Esophagus muscularis mucosa (tissue), 4 donors: Measurements from ENCODE around the gene CCNY. TPM values are rescaled to one million over a fixed set of nuclear protein-coding genes. Genes with fewer than 3 reads are reported as not detected.

ENCODE experiments used
- DNase-seq: peaks from one replicate; pipeline ENCODE4 v3.0.0-alpha.2; 2017; ENCODE audit errors: extremely low spot score
- H3K27ac ChIP-seq, 4 donors: fragments of 200-600 bp; sonication (generic); replicated peaks in 1 of 4; 1 replicate in 3 of 4; 2 replicates in 1 of 4; pipeline ENCODE4 v1.5.1; 2016 to 2019; ENCODE audit warnings: mild to moderate bottlenecking in 1 of 4
- H3K27me3 ChIP-seq, 4 donors: fragments of 200-600 bp; sonication (generic); one replicate each; pipeline versions ENCODE4 v1.5.1 to v1.6.0; 2016 to 2019
- H3K36me3 ChIP-seq, 4 donors: fragments of 200-600 bp; sonication (generic); one replicate each; pipeline ENCODE4 v1.5.1; 2016 to 2019
- H3K4me1 ChIP-seq, 4 donors: fragments of 200-600 bp; sonication (generic); one replicate each; pipeline ENCODE4 v1.5.1; 2016 to 2019
- H3K4me3 ChIP-seq, 4 donors: fragments of 200-600 bp; sonication (generic); 1 replicate in 2 of 4; 2 replicates in 2 of 4; pipeline ENCODE4 v1.5.1; 2016 to 2019; ENCODE audit warnings: mild to moderate bottlenecking in 4 of 4, moderate library complexity in 1 of 4
- H3K9me3 ChIP-seq, 4 donors: fragments of 200-600 bp; sonication (generic); 1 replicate in 3 of 4; 2 replicates in 1 of 4; pipeline ENCODE4 v1.5.1; 2016 to 2019
- EP300 ChIP-seq: sonication (generic); formaldehyde crosslinking; IDR thresholded peaks from one replicate; pipeline ENCODE4 v1.6.1; 2017; ENCODE audit warnings: antibody characterized with exemption
- POLR2A ChIP-seq: fragments of 450-650 bp; IDR thresholded peaks from one replicate; pipeline ENCODE4 v1.6.1; 2017; ENCODE audit warnings: antibody characterized with exemption, moderate library complexity, mild to moderate bottlenecking, low read depth
- POLR2AphosphoS5 ChIP-seq, 2 donors: sonication (generic); formaldehyde crosslinking; IDR thresholded peaks; one replicate each; pipeline ENCODE4 v1.6.1; 2017; ENCODE audit warnings: antibody characterized with exemption in 2 of 2
- WGBS: methylation state at CpG from one replicate; pipeline ENCODE4 v1.1.5; 2018; 5-methylcytosine and 5-hydroxymethylcytosine counted together
- intact Hi-C: fragments of 100-400 bp; cut with DNase I; formaldehyde crosslinking; loops from one replicate; pipeline ENCODE4 v1.15.1; 2023
- total RNA-seq, 4 donors: library from RNA; depleted of rRNA; stranded (reverse); fragments of >200 nt; gene quantifications; one replicate each; pipeline versions ENCODE4 v1.1.0 to v1.2.1, GENCODE V29; 2016
- TF ChIP-seq, protein P1 (sequence below), 3 experiments: fragments of 200-600 bp in 2 of 3; fragments of 450-650 bp in 1 of 3; sonication (generic) in 2 of 3; IDR thresholded peaks; one replicate each; pipeline ENCODE4 v1.5.1; 2017 to 2019; ENCODE audit warnings: antibody characterized with exemption in 3 of 3, mild to moderate bottlenecking in 2 of 3, moderate library complexity in 1 of 3

CCNY gene
- total RNA-seq, 4 donors from 2014 or later = 36.6 to 53.5 (median 47.0) TPM

DNA sequence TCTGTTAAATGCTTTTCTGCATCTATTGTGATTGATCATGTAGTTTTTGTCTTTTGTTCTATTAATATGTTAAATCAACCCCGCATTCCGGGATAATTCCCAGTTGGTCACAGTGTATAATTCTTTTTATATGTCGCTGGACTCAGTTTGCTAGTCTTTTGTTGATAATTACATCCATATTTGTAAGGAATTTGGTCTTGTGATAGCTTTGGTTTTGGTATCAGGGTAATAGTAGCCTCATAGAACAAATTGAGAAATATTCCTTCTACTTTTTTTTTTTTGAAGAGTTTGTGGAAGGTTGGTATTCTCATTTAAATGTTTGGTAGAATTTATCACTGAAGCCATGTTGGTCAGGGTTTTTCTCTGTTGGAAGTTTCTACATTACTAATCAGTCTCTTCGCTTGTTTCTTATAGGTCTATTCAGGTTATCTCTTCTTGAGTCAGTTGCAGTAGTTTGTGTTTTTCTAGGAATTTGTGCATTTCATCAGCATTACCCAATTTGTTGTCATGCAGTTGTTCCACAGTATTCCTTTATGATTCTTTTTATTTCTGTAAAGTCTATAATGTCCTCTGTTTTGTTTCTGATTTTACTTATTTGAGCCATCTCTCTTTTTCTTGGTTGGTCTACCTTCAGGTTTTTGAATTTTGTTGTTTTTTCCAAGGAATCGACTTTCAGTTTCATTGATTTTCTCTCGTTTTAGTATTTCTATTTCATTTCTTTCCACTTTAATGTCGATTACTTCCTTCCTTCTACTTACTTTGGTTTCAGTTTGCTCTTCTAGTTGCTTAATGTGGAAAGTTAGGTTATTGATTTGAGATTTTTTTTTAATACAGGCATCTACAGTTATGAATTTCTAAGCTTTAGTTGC, 204.2 kb downstream of the CCNY start:
- Histone ChIP-seq H3K4me3 (no peak overlapping the region), H3K36me3 (peaks cover 0 to 48% (median 18%) of the 10 kb centered on the region in 4 donors), H3K27ac (no peak overlapping the region), H3K4me1 (peaks cover 0 to 5% (median 3%) of the 10 kb centered on the region in 4 donors), H3K27me3 (no peaks in the 10 kb centered on the region), H3K9me3 (no peaks in the 10 kb centered on the region)
- no peak for TF ChIP-seq POLR2A
- TF ChIP-seq, protein P1, sequence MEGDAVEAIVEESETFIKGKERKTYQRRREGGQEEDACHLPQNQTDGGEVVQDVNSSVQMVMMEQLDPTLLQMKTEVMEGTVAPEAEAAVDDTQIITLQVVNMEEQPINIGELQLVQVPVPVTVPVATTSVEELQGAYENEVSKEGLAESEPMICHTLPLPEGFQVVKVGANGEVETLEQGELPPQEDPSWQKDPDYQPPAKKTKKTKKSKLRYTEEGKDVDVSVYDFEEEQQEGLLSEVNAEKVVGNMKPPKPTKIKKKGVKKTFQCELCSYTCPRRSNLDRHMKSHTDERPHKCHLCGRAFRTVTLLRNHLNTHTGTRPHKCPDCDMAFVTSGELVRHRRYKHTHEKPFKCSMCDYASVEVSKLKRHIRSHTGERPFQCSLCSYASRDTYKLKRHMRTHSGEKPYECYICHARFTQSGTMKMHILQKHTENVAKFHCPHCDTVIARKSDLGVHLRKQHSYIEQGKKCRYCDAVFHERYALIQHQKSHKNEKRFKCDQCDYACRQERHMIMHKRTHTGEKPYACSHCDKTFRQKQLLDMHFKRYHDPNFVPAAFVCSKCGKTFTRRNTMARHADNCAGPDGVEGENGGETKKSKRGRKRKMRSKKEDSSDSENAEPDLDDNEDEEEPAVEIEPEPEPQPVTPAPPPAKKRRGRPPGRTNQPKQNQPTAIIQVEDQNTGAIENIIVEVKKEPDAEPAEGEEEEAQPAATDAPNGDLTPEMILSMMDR (IDR thresholded peaks at IDR 0.05) = no peak
- no peak for TF ChIP-seq POLR2AphosphoS5 (IDR thresholded peaks at IDR 0.05)
- TF ChIP-seq EP300 = no peak
- no peak for DNase-seq
- intact Hi-C loops = no loop called here
- 83% methylated on average over 7 of the region's 7 CpGs for WGBS

DNA sequence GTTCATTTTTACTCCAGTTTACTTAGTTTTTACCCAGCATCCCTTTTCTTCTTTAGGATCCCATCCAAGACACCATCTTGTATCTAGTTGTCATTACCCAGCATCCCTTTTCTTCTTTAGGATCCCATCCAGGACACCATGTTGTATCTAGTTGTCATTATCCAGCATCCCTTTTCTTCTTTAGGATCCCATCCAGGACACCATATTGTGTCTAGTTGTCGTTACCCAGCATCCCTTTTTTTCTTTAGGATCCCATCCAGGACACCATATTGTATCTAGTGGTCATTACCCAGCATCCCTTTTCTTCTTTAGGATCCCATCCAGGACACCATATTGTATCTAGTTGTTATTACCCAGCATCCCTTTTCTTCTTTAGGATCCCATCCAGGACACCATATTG, 205.4 kb downstream of the CCNY start:
- no peak for DNase-seq
- no peaks in the 10 kb centered on the region for H3K27me3 ChIP-seq
- H3K27ac ChIP-seq = no peak overlapping the region
- TF ChIP-seq EP300 (no peak), POLR2A (no peak), POLR2AphosphoS5 (IDR thresholded peaks at IDR 0.05) (no peak)
- TF ChIP-seq, protein P1 (IDR thresholded peaks at IDR 0.05) = no peak
- no peaks in the 10 kb centered on the region for H3K9me3 ChIP-seq
- H3K4me1 ChIP-seq = peaks cover 0 to 17% (median 12%) of the 10 kb centered on the region in 4 donors
- WGBS = 94% methylated on average over 1 of the region's 1 CpG
- no peak overlapping the region for H3K4me3 ChIP-seq
- H3K36me3 ChIP-seq = peaks cover 0 to 36% (median 13%) of the 10 kb centered on the region in 4 donors
- intact Hi-C loops = no loop called here

DNA sequence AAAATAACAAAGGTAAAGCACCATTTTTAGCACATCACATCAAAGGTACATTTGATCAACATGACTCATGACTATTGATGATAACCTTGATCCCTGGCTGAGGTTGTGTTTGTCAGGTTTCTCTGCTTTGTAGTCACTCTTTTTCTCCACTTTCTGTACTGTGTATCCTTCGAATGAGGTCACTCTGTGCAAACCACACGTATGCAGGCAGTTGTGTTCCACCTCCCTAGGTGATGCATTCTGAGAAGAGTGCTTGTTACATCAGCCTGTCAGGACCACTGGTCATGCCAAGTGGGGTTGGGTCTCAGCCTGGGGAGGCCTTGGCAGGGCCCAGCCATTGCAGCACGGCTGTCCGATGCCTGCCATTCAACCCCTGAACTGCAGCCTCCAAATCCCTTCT, 206.0 kb downstream of the CCNY start:
- DNase-seq = no peak
- intact Hi-C loops = no loop called here

DNA sequence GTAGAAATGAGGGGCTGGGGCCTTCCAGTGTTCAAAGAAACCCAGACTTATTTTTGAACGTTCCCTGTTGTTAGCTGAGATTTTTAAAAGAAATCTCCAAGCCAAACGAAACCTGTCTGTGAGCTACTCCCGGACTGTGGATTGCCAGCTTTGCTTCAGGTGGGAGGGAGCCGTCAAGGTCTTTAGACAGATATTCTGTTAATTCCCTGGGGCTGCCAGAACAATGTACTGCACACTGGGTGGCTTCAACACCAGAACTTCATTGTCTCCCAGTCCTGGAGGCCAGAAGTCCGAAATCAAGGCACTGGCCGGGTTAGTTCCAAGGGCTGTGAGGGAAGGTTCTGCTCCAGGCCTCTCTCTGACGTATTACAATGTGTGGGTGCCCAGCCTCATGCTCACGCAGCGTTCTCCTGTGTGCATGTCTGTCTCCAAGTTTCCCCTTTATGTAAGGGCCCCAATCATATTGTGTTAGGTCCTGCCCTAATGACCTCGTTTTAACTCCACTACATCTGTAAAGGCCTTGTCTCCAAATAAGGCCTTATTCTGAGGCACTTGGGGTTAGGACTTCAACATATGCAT, 208.9 kb downstream of the CCNY start:
- WGBS = 76% methylated on average over 10 of the region's 10 CpGs
- no peak overlapping the region for H3K4me3 ChIP-seq
- H3K36me3 ChIP-seq = peaks cover 2 to 38% (median 15%) of the 10 kb centered on the region in 4 donors
- H3K27me3 ChIP-seq = no peaks in the 10 kb centered on the region
- TF ChIP-seq, protein P1 (IDR thresholded peaks at IDR 0.05) = no peak
- TF ChIP-seq POLR2AphosphoS5 (IDR thresholded peaks at IDR 0.05) (no peak), POLR2A (no peak), EP300 (no peak)
- no peak overlapping the region for H3K27ac ChIP-seq
- no peaks in the 10 kb centered on the region for H3K9me3 ChIP-seq
- peaks cover 0 to 18% (median 12%) of the 10 kb centered on the region in 4 donors for H3K4me1 ChIP-seq
- intact Hi-C loops = no loop called here
- DNase-seq = no peak

More for the DNA sequence above, 206.0 kb downstream of the CCNY start:
- no peak overlapping the region for H3K4me3 ChIP-seq
- H3K36me3 ChIP-seq = peaks cover 0 to 32% (median 10%) of the 10 kb centered on the region in 4 donors
- WGBS = 98% methylated on average over 4 of the region's 4 CpGs
- H3K27me3 ChIP-seq = no peaks in the 10 kb centered on the region
- H3K4me1 ChIP-seq = peaks cover 0 to 18% (median 12%) of the 10 kb centered on the region in 4 donors
- H3K27ac ChIP-seq = no peak overlapping the region
- no peaks in the 10 kb centered on the region for H3K9me3 ChIP-seq
- TF ChIP-seq EP300 = no peak
- TF ChIP-seq POLR2AphosphoS5 (IDR thresholded peaks at IDR 0.05) = no peak
- no peak for TF ChIP-seq POLR2A
- TF ChIP-seq, protein P1 (IDR thresholded peaks at IDR 0.05) = no peak
